Calu3 (cell line): ENCODE results near the gene MSI2. TPM values are rescaled to one million over a fixed set of nuclear protein-coding genes. Genes with fewer than 3 reads are reported as not detected.

ENCODE experiments used
- BruUV-seq: library from RNA; stranded (reverse); fragments of 400-500 nt; replicated peaks from 2 replicates; lab custom pipeline; 2021; lab: Mats Ljungman, UMichigan
- CTCF ChIA-PET: fragments of 300-600 bp; sonication (Branson Sonifier 250); formaldehyde crosslinking; loops from one replicate; lab custom pipeline; 2022; ENCODE audit warnings: antibody characterized with exemption; lab: Charles Lee
- DNase-seq: peaks from one replicate; pipeline ENCODE4 v3.0.0; 2022
- H3K27ac Mint-ChIP-seq: one replicate; pipeline ENCODE4 v1.8.0; 2022; ENCODE audit warnings: mixed read lengths; ENCODE audit not compliant: unreplicated experiment
- H3K27me3 Mint-ChIP-seq: one replicate; pipeline ENCODE4 v1.8.0; 2022; ENCODE audit warnings: mixed read lengths; ENCODE audit not compliant: unreplicated experiment
- H3K36me3 Mint-ChIP-seq: one replicate; pipeline ENCODE4 v1.8.0; 2022; ENCODE audit warnings: mild to moderate bottlenecking, moderate library complexity, mixed read lengths; ENCODE audit not compliant: insufficient read depth, unreplicated experiment
- H3K4me1 Mint-ChIP-seq: one replicate; pipeline ENCODE4 v1.8.0; 2022; ENCODE audit warnings: mild to moderate bottlenecking, low read depth, mixed read lengths; ENCODE audit not compliant: unreplicated experiment
- H3K4me3 Mint-ChIP-seq: one replicate; pipeline ENCODE4 v1.8.0; 2022; ENCODE audit warnings: mild to moderate bottlenecking, low read depth, moderate library complexity, mixed read lengths; ENCODE audit not compliant: unreplicated experiment
- H3K9me3 Mint-ChIP-seq: one replicate; pipeline ENCODE4 v1.8.0; 2022; ENCODE audit warnings: low read depth, mixed read lengths; ENCODE audit not compliant: unreplicated experiment
- intact Hi-C: fragments of 100-400 bp; cut with micrococcal nuclease; formaldehyde crosslinking; loops from one replicate; pipeline ENCODE4 v1.10.0; 2022; ENCODE audit not compliant: unreplicated experiment
- total RNA-seq: library from RNA; stranded (reverse); gene quantifications from 2 replicates; pipeline ENCODE4 v1.2.3, GENCODE V29; 2022
- TF ChIP-seq, protein P1 (sequence below): fragments of 200-600 bp; IDR thresholded peaks from one replicate; pipeline ENCODE4 v1.8.0; 2022; ENCODE audit warnings: antibody characterized with exemption; ENCODE audit not compliant: unreplicated experiment

The MSI2 gene
- total RNA-seq, 1 experiment from 2014 or later = 66.4 TPM

DNA sequence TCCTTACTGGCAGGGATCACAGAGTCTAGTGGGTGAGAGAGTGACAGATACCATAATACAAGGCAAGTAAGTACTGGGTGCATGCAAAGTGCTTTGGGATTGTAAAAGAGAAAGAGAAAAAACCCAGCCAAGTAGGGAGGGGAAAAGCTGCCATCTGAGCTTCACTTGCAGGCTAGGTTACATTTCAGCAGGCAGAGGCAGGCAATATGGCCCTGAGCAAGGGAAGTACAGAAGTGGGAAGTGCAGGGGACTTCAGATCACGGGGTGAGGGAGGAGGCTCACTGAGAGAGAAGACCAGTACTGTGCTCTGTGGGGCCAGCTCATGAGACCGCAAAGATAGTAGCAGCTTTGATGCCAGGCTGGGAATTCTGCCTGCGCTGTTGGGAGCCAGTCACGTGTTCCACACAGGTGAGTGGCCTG, 230.6 kb downstream of the MSI2 start:
- CTCF ChIA-PET = interaction anchor here (0.8 kb wide), 1 partner anchor 13 kb away, joined by 3 read pairs; no protein-coding TSS in a partner anchor
- no peaks in the 10 kb centered on the region for H3K4me1 Mint-ChIP-seq
- no peak overlapping the region for H3K4me3 Mint-ChIP-seq
- intact Hi-C loops = no loop called here
- no peak overlapping the region for H3K27ac Mint-ChIP-seq
- TF ChIP-seq, protein P1, sequence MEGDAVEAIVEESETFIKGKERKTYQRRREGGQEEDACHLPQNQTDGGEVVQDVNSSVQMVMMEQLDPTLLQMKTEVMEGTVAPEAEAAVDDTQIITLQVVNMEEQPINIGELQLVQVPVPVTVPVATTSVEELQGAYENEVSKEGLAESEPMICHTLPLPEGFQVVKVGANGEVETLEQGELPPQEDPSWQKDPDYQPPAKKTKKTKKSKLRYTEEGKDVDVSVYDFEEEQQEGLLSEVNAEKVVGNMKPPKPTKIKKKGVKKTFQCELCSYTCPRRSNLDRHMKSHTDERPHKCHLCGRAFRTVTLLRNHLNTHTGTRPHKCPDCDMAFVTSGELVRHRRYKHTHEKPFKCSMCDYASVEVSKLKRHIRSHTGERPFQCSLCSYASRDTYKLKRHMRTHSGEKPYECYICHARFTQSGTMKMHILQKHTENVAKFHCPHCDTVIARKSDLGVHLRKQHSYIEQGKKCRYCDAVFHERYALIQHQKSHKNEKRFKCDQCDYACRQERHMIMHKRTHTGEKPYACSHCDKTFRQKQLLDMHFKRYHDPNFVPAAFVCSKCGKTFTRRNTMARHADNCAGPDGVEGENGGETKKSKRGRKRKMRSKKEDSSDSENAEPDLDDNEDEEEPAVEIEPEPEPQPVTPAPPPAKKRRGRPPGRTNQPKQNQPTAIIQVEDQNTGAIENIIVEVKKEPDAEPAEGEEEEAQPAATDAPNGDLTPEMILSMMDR = no peak
- no peaks in the 10 kb centered on the region for H3K27me3 Mint-ChIP-seq
- no TSS peak for BruUV-seq
- no peaks in the 10 kb centered on the region for H3K36me3 Mint-ChIP-seq
- DNase-seq = no peak
- H3K9me3 Mint-ChIP-seq = no peaks in the 10 kb centered on the region

DNA sequence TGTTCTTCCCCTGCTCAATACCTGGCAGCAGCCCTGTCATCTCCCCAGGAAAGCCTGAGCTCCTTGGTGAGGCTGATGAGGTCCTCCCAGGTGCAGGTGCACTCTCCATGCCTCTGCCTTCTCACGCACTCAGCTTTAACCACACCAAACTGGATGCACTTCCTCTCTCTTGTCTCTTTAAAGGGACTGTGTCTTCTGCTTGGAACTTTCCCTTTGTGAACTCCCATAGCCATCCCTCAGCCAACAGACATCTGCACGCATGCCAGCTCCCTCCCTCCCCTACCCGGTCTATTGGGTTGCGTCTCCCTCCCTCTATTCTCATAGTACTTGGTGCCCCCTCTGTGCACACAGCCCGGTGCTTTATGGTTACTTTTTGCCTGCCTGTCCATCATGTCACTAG, 231.2 kb downstream of the MSI2 start:
- TF ChIP-seq, protein P1 = no peak
- no peaks in the 10 kb centered on the region for H3K27me3 Mint-ChIP-seq
- H3K36me3 Mint-ChIP-seq = no peaks in the 10 kb centered on the region
- H3K4me1 Mint-ChIP-seq = no peaks in the 10 kb centered on the region
- no peak overlapping the region for H3K4me3 Mint-ChIP-seq
- CTCF ChIA-PET = no interaction called here
- H3K27ac Mint-ChIP-seq = no peak overlapping the region
- intact Hi-C loops = no loop called here
- DNase-seq = no peak
- H3K9me3 Mint-ChIP-seq = no peaks in the 10 kb centered on the region
- no TSS peak for BruUV-seq

DNA sequence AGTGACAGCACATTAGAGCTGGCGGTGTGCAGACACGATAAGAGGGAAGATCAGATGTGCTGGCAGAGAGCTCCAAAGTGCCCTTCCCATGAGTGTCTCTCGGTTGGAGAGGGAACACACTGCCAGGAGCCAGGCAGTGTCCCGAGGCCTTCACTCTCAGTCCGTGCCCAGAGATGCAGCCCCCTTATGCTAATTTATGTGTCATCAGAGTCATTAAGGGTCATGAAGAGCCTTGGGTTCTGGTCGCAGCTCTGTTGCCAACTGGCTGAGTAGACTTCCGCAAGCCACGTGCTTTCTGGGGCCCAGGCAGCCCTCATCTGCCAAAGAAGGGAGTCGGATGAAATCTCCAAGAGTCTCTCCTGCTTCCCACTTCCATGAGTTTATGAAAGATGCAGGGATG, 232.5 kb downstream of the MSI2 start:
- Mint-ChIP-seq H3K4me3 (no peak overlapping the region), H3K36me3 (no peaks in the 10 kb centered on the region), H3K4me1 (no peaks in the 10 kb centered on the region), H3K27me3 (no peaks in the 10 kb centered on the region), H3K27ac (no peak overlapping the region), H3K9me3 (no peaks in the 10 kb centered on the region)
- TF ChIP-seq, protein P1 = no peak
- BruUV-seq = no TSS peak
- no peak for DNase-seq
- intact Hi-C loops = no loop called here
- CTCF ChIA-PET = no interaction called here

DNA sequence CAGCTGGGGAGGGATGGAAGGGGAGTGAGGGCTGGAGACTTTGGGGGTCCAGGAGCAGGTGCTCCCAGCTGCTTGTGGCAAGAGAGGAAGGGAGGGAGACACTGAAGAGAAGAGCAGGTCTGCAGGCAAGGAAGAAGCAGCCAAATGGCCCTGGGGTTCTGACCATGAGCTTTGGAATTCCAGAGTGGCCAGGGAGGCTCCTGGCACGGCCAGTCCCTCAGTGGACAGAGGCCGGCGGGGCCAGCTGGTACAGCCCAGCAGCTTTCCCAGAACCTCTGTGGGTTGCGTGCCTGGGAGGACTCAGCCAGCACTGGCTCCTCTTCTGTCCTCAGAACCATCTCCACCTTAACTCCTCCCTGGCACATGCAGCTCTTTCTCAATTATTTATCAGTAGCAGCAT, 233.0 kb downstream of the MSI2 start:
- no peaks in the 10 kb centered on the region for H3K27me3 Mint-ChIP-seq
- no peak overlapping the region for H3K27ac Mint-ChIP-seq
- DNase-seq = no peak
- H3K9me3 Mint-ChIP-seq = no peaks in the 10 kb centered on the region
- CTCF ChIA-PET = no interaction called here
- no peaks in the 10 kb centered on the region for H3K4me1 Mint-ChIP-seq
- no TSS peak for BruUV-seq
- H3K4me3 Mint-ChIP-seq = no peak overlapping the region
- TF ChIP-seq, protein P1 = no peak
- intact Hi-C loops = no loop called here
- no peaks in the 10 kb centered on the region for H3K36me3 Mint-ChIP-seq
